ENCODE data around the gene ISYNA1. TPM values are rescaled to one million over a fixed set of nuclear protein-coding genes. Genes with fewer than 3 reads are reported as not detected.

Gene ISYNA1

DNA sequence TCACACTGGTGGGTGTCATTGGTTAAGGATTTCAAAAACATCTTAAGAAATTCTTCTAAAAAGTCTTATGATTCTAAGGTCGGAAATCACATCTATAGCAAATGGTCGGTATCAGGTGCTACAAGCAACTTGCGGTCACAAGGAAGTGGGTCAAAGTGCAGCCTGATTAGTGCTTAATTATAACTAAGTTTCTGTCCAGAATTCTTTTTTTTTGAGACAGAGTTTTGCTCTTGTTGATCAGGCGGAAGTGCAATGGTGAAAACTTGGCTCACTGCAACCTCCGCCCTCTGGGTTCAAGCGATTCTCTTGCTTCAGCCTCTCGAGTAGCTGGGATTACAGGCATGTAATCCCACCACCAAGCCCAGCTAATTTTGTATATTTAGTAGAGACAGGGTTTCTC is 53.2 kb downstream of the ISYNA1 start:
- DNase-seq: no peak
- WGBS (ENCODE audit: extremely low coverage, insufficient coverage, low lambda C conversion rate): no CpG with 5 or more reads among the region's 7 CpGs
- Histone ChIP-seq H3K4me1 (ENCODE audit: control insufficient read depth, low read depth, low read length) (no peaks in the 10 kb centered on the region), H2AK5ac (ENCODE audit: low read length) (no peak overlapping the region), H3K79me2 (ENCODE audit: control insufficient read depth, insufficient read depth, low read length) (no peaks in the 10 kb centered on the region), H3K27me3 (ENCODE audit: insufficient read depth, low read length, poor library complexity) (no peaks in the 10 kb centered on the region), H2BK15ac (replicated peaks; ENCODE audit: low read depth) (no peak overlapping the region), H3K4me3 (ENCODE audit: low read length) (no peak overlapping the region), H4K8ac (ENCODE audit: low read depth, low read length) (no peak overlapping the region), H2BK5ac (ENCODE audit: low read length) (no peak overlapping the region), H3K56ac (ENCODE audit: low read length) (no peak overlapping the region), H3K4me2 (ENCODE audit: low read length) (no peak overlapping the region), H3K18ac (ENCODE audit: low read length) (no peak overlapping the region), H3K27ac (ENCODE audit: low read depth, low read length) (no peak overlapping the region), H3K4ac (ENCODE audit: low read depth, low read length) (peak overlapping the region; percentile 65), H3K79me1 (ENCODE audit: low read length) (no peaks in the 10 kb centered on the region), H3K9ac (ENCODE audit: low read length) (no peak overlapping the region), H3K36me3 (ENCODE audit: control insufficient read depth, insufficient read depth, low read length) (no peaks in the 10 kb centered on the region), H3K23ac (ENCODE audit: low read length) (no peak overlapping the region), H2BK120ac (ENCODE audit: low read depth, low read length) (no peak overlapping the region), H4K5ac (ENCODE audit: low read length) (no peak overlapping the region)

Small RNA genes within 50 kb of the gene (small RNA-seq; reads per million reads assigned to genes)
- gene MIR3189 (ENCODE audit: insufficient read depth): not detected
